ENCODE data around the gene SYNRG.

Gene SYNRG

DNA sequence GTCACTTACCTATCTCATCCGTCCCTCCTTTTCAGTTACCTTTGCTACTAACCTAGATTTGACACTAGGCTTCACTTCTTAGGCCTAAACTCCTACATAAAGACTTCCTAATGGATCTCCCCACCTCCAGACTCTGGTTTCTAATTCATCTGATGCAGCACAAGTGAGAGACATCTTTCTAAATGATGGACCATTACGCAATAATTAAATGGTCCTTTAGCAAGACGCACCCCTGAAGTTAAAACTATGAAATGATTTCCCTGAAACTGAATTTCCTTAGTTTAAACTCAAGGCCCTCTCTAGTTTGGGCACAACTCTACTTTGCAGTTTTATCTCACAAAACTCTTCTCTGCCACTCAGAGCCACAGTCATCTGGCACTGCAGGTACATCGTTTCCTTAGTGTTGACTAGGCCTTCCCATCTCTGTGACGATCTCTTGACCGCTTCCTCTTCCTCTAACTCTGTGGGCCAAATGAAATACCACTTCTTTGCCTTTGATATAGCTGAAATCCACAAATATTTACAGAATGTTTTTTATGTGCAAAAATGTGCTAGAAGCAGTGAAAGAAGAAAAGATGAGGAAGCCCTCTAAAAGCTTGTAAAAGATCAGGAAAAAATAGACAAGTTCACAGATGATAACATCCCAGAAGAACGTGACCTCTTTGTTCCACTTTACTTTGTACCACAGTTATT, 3.3 kb downstream of the SYNRG start:
- DNase-seq (ENCODE audit: low spot score), result no peak

DNA sequence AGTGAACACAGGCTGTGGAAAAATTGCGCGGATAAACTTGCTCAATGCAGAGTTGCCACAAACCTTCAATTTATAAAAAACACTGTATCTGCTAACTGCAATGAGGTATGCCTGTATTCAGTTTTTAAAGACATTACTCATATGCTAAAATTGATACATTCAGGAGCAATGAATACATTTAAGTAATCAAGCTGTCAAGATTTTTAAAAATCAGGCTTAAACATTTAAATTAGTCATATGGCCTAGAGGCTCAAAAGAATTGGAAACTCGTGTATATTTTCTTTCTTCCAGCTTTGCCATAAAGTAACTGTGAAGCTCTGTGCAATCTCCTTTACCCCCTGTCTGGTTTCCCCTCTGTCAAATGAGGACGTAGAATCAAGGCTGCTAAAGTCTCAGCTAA, 4.1 kb downstream of the SYNRG start:
- no peak for DNase-seq (ENCODE audit: low spot score)

DNA sequence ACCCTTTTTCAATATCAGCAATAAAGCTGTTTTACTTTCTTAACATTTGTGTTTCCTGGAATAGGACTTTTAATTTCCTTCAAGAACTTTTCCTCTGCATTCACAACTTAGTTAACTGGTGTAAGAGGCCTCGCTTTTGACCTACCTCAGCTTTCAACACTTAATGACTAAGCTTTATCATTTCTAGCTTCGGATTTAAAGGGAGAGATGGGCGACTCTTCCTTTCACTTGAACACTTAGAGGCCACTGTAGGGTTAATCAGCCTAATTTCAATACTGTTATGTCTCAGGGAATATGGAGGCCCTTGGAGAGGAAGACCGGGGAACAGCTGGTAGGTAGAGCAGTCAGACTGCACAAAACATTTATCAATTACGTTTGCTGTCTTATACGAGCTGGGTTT, 4.7 kb downstream of the SYNRG start:
- no peak for DNase-seq (ENCODE audit: low spot score)

DNA sequence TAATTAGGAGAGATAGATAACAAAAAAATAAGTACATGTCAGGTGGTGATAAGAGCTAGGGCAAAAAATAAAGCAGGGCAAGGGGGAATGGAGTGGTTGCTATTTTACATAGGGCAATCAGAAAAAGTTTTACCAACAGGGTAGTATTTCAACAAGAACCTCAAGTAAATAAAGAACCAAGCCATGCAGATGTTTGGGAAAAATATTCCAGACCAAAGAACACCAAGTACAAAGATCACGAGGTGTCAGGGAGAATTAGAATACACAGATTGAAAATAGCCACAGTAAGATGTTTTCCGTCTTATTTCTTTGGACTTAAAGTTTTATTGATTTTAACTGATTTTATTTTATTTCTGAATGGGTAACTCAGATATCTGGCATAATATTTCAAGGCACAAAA, 11.1 kb downstream of the SYNRG start:
- DNase-seq (ENCODE audit: low spot score), result no peak

DNA sequence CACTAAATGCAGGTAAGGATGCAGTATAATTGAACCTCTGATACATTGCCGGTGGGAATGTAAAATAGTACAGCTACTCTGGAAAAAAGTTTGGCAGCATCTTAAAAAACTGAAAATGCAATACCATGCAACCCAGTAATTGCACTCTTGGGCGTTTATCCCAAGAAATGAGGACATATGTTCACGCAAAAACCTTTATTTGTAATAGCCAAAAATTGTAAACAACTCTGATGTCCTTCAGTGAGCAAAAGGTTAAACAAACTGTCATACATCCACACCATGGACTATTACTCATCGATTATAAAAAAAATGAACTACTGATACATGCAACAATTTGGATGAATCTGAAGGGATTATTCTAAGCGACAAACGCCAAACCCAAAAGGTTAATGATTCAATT, 16.9 kb downstream of the SYNRG start:
- no peak for DNase-seq (ENCODE audit: low spot score)

DNA sequence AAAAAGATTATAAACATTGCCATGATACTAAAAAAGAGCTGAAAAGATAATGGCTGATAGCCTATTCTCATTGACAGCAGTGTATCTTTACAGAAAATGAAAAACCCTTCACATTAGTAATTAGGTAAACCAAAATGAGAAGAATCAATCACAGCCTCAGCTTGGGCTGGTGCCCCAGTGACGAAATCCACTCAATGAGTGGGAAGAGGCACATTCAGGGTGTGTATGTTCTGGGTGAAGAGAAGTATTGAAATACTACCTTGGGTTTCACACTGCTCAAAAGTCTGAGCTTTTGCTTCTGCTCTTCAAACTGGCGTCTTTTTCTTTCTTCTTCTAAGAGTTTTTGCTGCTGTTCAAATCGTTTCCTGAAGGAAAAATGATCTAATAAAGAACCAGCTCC, 24.2 kb downstream of the SYNRG start:
- no peak for DNase-seq (ENCODE audit: low spot score)

DNA sequence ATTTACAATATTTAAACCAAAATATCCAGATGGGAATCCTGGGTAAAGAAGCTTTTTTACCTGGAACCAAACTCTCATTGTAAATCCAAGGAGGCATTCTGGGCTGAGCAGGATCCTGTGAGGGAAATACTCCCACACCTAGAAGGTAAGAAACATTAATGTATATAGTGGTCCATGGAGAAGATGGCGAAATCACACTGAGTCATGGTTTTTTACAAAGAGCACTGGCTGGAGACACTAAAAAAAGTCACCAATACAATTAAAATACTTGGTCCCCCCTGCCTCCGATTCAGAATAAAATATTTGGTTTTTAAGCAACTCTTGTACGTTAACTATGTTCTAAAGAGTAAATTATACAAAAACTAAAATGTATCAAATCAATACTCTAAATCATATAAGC, 32.9 kb downstream of the SYNRG start:
- DNase-seq (ENCODE audit: low spot score), result no peak

DNA sequence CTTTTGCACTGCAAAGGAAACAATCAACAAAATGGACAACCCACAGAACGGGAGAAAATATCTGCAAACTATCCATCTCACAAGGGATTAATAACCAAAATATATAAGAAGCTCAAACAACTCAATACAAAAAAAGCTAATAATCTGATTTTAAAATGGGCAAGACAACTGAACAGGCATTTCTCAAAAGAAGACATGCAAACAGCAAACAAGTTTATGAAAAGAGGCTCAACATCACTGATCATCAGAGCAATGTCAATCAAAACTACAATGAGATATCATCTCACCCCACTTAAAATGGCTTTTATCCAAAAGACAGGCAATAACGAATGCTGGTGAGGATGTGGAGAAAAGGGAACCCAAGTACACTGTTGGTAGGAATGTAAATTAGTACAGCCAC, 34.8 kb downstream of the SYNRG start:
- DNase-seq (ENCODE audit: low spot score), result no peak

DNA sequence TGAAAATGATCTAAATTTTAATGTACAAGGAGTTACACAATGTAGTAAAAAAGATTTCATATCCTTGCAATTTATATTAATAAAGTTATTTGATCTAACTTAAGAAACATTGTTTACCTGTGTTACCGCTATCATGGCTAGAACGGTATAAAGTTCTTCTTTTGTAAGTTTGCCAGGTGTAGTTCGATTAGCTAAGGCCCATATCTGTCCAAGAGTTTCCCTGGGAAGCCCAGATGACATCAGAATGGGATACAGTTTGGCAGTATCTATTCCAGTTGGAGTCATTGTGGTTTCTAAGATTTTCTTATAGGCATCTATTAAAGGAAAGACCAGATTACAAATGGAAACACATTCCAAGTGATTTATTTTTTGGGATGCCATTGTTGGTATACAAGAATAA, 37.5 kb downstream of the SYNRG start:
- no peak for DNase-seq (ENCODE audit: low spot score)

DNA sequence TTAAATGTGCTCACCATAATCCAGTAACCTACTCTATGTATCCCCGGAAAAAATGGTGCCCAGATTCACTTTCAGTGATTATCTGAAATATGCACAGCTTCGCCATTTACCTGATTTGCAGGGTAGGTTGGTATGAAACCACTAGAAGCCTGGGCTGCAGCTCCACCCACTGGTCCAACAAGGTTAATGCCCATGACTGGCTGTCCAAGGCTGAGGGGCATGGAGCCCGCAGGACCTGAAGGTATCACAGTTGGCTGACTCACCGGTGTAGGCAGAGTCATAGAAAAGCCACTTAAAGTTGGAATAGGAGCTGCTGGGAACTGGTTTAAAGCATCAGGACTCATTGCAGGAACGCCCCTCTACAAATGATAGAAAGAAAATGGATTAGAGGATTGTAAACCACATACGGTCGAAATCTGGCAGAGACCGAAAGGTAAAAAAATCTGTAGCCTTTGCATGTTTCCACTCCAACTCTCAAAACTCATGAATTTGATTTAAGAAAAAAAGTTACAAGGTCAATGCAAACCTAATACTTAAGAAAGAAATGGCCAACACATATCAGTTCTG, 38.6 kb downstream of the SYNRG start:
- peak; percentile 82 for DNase-seq (ENCODE audit: low spot score)

DNA sequence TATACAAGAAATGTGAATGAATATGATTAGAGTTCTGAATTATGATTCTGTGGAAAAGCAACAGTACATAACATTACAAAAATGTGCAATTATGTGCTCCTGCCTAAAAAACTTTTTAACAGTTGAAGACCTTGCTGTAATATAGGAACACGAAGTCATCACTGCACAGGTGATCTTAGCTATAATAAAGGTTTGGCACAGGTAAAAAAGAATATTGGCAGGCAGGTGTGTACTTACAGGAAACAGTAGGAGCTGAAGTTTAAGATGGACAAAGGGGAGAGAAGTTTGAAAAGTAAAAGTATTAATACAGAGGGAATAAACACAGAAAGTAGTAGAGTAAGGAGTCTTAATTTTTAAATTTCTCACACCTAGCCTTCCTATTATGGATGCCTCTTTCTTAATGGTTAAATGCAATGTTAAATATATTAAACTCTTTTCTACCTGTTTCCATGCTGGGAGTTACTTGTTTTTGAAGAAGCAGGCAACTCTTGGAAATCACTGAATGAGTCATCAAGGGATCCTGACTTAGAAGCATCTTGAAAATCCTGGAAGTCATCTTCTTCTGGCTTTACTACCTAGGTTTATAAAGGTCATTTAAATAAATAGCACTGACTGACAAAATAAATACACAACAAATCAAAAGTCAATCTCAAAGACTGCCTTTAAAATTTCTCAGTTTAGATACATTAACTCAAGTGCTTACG, 40.7 kb downstream of the SYNRG start:
- no peak for DNase-seq (ENCODE audit: low spot score)

DNA sequence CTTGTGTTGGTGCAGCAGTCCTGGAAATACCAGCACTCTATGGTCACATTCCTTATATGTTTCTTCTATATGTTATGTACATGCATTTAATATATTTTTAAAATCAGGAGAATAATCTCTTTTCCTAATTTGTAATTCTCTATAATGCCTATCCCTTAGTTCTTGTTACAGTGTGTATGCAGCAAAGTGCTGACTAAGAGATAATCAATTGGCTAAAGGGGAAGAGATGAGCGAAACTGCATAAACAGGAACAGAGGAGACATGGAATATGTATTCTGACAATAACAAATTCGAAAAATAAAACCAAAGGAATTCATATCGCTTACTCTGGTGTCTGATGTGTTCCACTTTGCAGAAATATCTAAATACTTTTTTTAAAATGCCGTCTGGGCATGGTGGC, 41.7 kb downstream of the SYNRG start:
- DNase-seq (ENCODE audit: low spot score), result no peak

DNA sequence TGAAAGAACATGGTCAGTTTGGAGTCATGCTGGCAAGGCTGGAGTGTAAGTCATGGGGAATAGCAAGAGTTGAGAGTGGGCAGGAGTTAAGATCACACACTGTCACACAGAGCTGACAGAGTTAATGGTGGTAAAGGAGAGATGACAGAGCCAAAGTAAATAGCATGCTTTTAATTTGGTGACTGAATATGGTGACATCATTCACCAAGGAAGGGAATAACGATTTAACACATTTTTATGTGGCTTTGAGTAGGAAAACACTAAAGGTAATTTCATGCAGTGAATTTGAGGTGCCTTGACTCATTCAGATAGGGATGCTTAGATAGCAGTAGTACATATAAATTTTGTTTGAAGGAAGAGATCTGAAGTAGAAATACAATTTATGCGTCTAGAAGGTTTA, 42.1 kb downstream of the SYNRG start:
- no peak for DNase-seq (ENCODE audit: low spot score)

DNA sequence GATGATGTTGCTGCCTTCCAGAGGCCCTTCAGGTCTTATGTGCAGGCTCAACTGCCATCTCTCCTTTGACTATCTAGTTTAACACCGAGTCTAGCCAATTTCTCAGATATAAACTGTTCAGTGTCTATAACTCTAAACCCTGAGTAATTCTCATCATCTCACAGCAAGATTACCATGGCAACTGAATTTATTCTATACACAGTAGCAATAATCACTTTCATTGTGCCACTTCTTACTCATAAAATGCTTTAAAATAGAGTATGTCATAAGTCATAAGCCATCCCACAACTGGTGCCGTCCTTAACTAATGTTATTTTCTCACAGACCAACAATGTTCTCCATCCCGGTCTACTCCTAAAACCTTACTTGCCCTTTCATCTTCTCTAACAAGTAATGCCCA, 45.0 kb downstream of the SYNRG start:
- no peak for DNase-seq (ENCODE audit: low spot score)

DNA sequence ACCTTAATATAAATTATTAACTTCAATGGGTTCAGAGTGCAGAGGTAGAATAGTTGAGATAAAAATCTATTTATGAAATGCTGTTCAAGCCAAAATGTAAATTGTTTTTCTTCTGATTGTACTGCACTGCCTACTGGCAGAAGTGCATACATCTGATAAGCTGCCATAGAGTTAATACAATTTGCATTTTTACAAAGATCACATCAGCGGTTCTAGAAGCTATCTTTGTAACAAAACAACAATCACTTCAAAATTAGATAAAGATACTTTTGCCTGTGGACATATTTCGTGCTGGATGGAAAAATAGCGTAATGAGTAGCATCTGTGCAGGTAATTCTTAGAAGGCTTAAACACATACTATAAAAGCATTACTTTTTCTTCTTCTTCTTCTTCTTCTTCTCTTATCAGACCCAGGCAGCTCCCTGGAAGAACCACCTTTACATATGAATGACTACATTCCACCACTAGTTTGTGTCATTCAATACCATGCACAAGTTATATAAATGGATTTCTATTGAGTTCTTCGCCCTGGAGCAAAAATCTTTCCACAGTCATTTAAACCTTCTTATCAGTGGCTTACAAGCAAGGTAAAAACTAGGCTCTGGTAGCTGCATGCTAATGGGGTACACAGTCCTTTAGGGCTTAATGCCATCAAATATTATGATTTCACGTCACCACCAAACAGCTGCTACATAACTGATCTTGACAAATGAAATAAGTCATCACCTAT, 47.0 kb downstream of the SYNRG start:
- no peak for DNase-seq (ENCODE audit: low spot score)

DNA sequence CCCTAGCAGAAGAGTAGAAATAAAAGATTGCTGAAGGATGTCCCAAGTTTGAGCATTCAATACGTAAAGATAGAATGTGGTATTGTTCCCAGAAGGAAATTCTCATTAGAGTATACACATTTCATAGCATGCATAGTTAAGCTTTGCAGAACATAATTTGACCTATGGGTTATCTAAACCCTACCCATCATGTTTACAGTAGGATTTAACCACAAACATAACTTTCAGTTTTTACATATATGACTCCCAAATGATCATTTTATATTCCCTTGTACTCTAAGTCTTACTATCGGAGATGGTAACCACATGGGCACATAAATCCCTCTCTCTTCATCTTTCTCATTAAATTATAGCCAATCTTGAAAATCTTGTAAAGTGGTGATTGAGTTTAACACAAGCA, 50.9 kb downstream of the SYNRG start:
- no peak for DNase-seq (ENCODE audit: low spot score)

DNA sequence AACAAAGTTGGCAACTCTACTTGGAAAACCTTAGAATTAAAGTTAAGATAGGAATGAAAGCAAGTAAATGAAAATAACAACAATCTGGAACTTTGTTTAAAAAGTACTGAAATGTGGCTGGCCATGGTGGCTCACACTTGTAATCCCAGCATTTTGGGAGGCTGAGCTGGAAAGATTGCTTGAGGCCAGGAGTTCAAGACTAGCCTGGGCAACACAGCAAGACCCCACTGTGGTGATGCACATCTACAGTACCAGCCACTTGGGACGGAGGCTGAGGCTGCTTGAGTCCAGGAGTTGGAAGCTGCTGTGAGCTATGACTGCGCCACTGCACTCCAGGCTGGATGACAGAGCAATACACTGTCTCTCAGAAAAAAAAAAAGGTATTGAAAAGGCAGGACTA, 51.7 kb downstream of the SYNRG start:
- DNase-seq (ENCODE audit: low spot score), result no peak

DNA sequence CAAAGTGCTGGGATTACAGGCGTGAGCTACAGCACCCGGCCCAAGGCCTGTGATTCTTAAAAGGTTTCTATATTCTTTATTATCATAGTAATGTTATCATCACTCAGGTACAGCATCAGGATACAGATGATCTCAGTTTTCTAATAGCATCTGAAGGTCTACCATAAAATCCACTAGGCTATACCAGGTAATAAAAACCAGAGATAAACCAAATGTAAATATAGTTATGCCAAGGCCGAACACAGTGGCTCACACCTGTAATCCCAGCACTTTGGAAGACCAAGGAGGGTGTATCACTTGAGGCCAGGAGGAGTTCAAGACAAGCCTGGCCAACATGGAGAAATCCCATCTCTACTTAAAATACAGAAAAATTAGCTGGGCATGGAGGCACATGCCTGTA, 53.8 kb downstream of the SYNRG start:
- no peak for DNase-seq (ENCODE audit: low spot score)

DNA sequence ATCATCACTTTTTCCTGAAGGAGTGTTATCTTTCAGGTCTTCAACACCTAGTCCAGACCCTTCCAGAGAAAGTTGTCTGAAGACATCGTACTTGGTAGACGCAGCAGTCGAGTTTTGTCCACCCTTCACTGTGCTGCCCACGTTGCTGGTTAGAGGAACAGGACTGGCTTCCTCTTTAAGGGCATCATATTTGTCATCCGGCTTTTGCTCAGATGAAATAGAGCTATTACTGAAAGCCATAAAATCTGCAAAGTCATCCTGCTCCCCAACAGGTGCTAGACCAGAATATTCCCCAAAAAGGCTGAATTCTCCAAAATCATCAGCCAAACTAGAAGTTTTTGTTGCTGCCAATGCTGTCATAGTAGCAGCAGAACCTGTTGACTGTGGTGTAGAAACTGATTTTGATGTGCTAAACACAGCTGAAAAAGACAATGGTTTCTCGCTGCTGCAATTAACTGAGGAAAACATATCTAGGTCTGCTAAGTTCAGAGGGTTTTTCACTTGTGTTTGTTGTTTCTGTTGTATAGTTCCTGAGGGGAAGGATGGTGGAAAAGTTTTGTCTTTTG, 55.7 kb downstream of the SYNRG start:
- no peak for DNase-seq (ENCODE audit: low spot score)

DNA sequence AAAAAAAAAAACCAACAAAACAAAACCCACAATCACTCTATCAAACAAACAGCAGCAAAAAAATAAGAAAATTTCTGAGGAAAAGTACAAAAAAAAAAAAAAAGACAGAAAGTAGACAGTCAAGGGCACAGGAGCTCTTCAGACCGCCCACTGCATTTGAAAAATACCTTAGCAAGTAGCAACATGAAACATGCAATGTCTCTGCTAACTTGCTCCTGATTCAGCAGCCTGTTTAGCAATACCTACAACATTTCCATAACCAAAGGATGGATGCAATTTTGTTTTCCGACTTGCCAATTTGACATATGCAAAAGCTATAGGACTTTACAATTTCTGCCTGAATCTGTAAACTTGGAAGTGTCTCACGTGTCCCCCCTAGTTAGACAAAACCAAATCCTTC, 57.4 kb downstream of the SYNRG start:
- DNase-seq (ENCODE audit: low spot score), result no peak

DNA sequence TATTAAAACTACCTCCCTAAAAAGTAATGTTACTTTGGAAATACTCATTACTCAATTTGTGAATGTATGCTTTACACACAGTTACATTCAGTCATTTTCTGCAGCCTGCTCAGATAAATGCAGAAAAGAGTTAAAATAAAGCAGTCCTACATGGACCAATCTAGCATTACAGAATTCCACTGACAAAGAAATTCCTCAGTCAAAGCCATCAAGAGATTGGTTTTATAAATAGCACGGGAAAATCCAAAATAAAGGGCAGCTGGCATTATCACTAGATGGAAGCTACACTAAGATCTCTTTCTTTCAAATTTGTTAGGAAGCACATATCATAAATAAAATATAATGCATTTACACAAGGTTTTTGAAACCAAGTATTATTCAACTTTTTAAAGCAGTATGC, 61.2 kb downstream of the SYNRG start:
- no peak for DNase-seq (ENCODE audit: low spot score)

DNA sequence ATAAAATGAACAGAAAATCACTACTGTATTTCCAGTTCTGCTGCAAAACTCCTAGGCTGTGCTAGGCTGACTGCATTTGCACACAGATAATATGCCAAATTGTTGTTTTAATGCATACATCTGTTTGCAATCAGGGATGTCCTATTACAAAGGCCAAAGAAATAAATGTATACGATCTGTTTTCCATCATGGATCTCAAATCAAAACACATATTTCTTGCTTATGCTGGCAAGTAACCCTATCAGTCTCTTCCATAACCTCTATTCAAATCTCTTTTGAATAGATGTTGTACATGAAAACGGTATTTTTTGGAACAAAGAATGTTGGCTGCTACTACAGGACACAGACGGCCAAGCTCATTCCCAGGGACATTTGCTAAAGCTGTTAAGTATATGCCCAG, 62.9 kb downstream of the SYNRG start:
- DNase-seq (ENCODE audit: low spot score), result no peak

DNA sequence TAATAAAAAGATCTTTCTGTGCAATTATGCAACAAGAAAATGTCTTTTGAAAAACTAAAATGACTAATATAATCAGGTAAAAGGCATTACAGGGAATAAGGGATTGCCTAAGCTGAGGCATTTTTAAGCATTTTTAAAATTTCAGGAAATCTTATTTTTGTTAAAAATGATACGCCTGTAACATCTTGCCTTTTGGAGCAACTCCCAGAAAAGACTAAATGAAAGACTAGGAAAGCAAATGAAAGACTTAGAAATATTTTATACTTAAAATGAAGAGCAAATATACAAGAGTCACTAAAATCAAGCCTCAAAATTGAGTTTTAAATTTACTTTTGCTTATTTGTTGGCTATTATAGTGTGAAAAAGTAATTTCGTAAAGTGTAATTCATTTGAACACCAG, 63.7 kb downstream of the SYNRG start:
- no peak for DNase-seq (ENCODE audit: low spot score)
